Peyer's patch (tissue), 4 donors: ENCODE measurements around the gene ZNF219. TPM values are rescaled to one million over a fixed set of nuclear protein-coding genes. Genes with fewer than 3 reads are reported as not detected.
A peak's percentile ranks its signal among the peaks of the same experiment; 100 is the strongest.

Source experiments
- DNase-seq, 3 donors: peaks; one replicate each; pipeline ENCODE4 v3.0.0-alpha.2; 2017 to 2019
- H3K27ac ChIP-seq, 4 donors: fragments of 200-600 bp; sonication (generic); one replicate each; pipeline ENCODE4 v1.5.1; 2016 to 2019
- H3K27me3 ChIP-seq, 2 donors: fragments of 200-600 bp; sonication (generic); one replicate each; pipeline ENCODE4 v1.5.1; 2019
- H3K36me3 ChIP-seq, 3 donors: fragments of 200-600 bp; sonication (generic); one replicate each; pipeline ENCODE4 v1.5.1; 2016 to 2019
- H3K4me1 ChIP-seq, 4 donors: fragments of 200-600 bp; sonication (generic); one replicate each; pipeline ENCODE4 v1.5.1; 2016 to 2019
- H3K4me3 ChIP-seq, 4 donors: fragments of 200-600 bp; sonication (generic); 1 replicate in 3 of 4; 2 replicates in 1 of 4; pipeline ENCODE4 v1.5.1; 2016 to 2019; ENCODE audit warnings: mild to moderate bottlenecking in 1 of 4
- H3K9me3 ChIP-seq, 4 donors: fragments of 200-600 bp; sonication (generic); one replicate each; pipeline ENCODE4 v1.5.1; 2016 to 2019; ENCODE audit warnings: mild to moderate bottlenecking in 1 of 4
- CTCF ChIP-seq, 6 experiments: fragments of 450-650 bp in 4 of 6; fragments of 200-600 bp in 2 of 6; sonication (generic) in 1 of 6; IDR thresholded peaks; one replicate each; pipeline ENCODE4 v1.5.1; 2017 to 2019; ENCODE audit warnings: antibody characterized with exemption in 6 of 6, mild to moderate bottlenecking in 3 of 6, moderate library complexity in 1 of 6
- POLR2A ChIP-seq, 2 donors: fragments of 450-650 bp; IDR thresholded peaks; one replicate each; pipeline ENCODE4 v1.5.1; 2017; ENCODE audit warnings: antibody characterized with exemption in 2 of 2, mild to moderate bottlenecking in 2 of 2, moderate library complexity in 2 of 2
- total RNA-seq, 4 donors: library from RNA; depleted of rRNA; stranded (reverse); fragments of >200 nt; gene quantifications; one replicate each; pipeline ENCODE4 v1.1.0, GENCODE V29; 2016

ZNF219 gene
- total RNA-seq, 4 donors from 2014 or later: 41.3 to 68.8 (median 63.2) TPM

- TF ChIP-seq CTCF (IDR thresholded peaks at IDR 0.05) (no peak), POLR2A (IDR thresholded peaks at IDR 0.05) (no peak)
- peak overlapping the region in 1 of 4 donors; percentile 2 for H3K27ac ChIP-seq
- no peaks in the 10 kb centered on the region for H3K27me3 ChIP-seq
- no peak for DNase-seq
- H3K4me3 ChIP-seq: no peak overlapping the region
- peaks cover 0 to 53% (median 0%) of the 10 kb centered on the region in 3 donors for H3K36me3 ChIP-seq
- H3K9me3 ChIP-seq: no peaks in the 10 kb centered on the region
- H3K4me1 ChIP-seq: peaks cover 0 to 10% (median 0%) of the 10 kb centered on the region in 4 donors
Observed at GRCh38 chr14:21084998-21085853, 13.2 kb downstream of the ZNF219 start.

GRCh38 chr14:21084396-21084795 is 14.1 kb downstream of the ZNF219 start:
- no peak for TF ChIP-seq CTCF (IDR thresholded peaks at IDR 0.05)
- no peak for TF ChIP-seq POLR2A (IDR thresholded peaks at IDR 0.05)
- H3K9me3 ChIP-seq: no peaks in the 10 kb centered on the region
- H3K36me3 ChIP-seq: peaks cover 0 to 61% (median 0%) of the 10 kb centered on the region in 3 donors
- H3K4me3 ChIP-seq: no peak overlapping the region
- peaks cover 0 to 6% (median 0%) of the 10 kb centered on the region in 4 donors for H3K4me1 ChIP-seq
- peak overlapping the region in 1 of 4 donors; percentile 2 for H3K27ac ChIP-seq
- no peak for DNase-seq
- H3K27me3 ChIP-seq: no peaks in the 10 kb centered on the region

GRCh38 chr14:21083565-21084325 is 14.7 kb downstream of the ZNF219 start:
- Histone ChIP-seq H3K4me3 (no peak overlapping the region), H3K9me3 (no peaks in the 10 kb centered on the region), H3K27me3 (no peaks in the 10 kb centered on the region), H3K36me3 (peaks cover 0 to 63% (median 0%) of the 10 kb centered on the region in 3 donors), H3K27ac (no peak overlapping the region), H3K4me1 (peaks cover 0 to 6% (median 0%) of the 10 kb centered on the region in 4 donors)
- DNase-seq: no peak
- TF ChIP-seq POLR2A (IDR thresholded peaks at IDR 0.05) (no peak), CTCF (IDR thresholded peaks at IDR 0.05) (no peak)

GRCh38 chr14:21081521-21082142 is 16.8 kb downstream of the ZNF219 start:
- Histone ChIP-seq H3K36me3 (peaks cover 0 to 68% (median 0%) of the 10 kb centered on the region in 3 donors), H3K9me3 (no peaks in the 10 kb centered on the region), H3K4me3 (no peak overlapping the region), H3K4me1 (no peaks in the 10 kb centered on the region), H3K27ac (no peak overlapping the region), H3K27me3 (no peaks in the 10 kb centered on the region)
- peak in 1 of 3 donors; percentile 42 for DNase-seq
- no peak for TF ChIP-seq CTCF (IDR thresholded peaks at IDR 0.05)
- no peak for TF ChIP-seq POLR2A (IDR thresholded peaks at IDR 0.05)

- DNase-seq: no peak
- Histone ChIP-seq H3K4me1 (no peaks in the 10 kb centered on the region), H3K27me3 (no peaks in the 10 kb centered on the region), H3K36me3 (peaks cover 0 to 76% (median 0%) of the 10 kb centered on the region in 3 donors), H3K4me3 (no peak overlapping the region), H3K27ac (no peak overlapping the region), H3K9me3 (no peaks in the 10 kb centered on the region)
- TF ChIP-seq POLR2A (IDR thresholded peaks at IDR 0.05) (no peak), CTCF (IDR thresholded peaks at IDR 0.05) (no peak)
Observed at GRCh38 chr14:21078726-21079125, 19.7 kb downstream of the ZNF219 start.
